Stomach smooth muscle (tissue), 2 donors: ENCODE measurements around the gene ADAMTS13.
"Not testable (repeated sequence)": the region's sequence is repeated elsewhere in the genome, so short reads cannot be mapped to it uniquely, and the experiment has no call there.

Experiments
- H3K27ac ChIP-seq: one replicate; pipeline ENCODE4 v1.7.0; 2013; ENCODE audit warnings: mild to moderate bottlenecking, low read length, inconsistent platforms
- H3K27me3 ChIP-seq, 2 donors: one replicate each; pipeline ENCODE4 v1.7.0; 2013; ENCODE audit warnings: low read length in 2 of 2; ENCODE audit not compliant: insufficient read depth in 2 of 2, control insufficient read depth in 1 of 2
- H3K36me3 ChIP-seq, 2 donors: one replicate each; pipeline ENCODE4 v1.7.0; 2013; ENCODE audit warnings: low read length in 2 of 2; ENCODE audit not compliant: control insufficient read depth in 2 of 2, insufficient read depth in 2 of 2
- H3K4me1 ChIP-seq: one replicate; pipeline ENCODE4 v1.7.0; 2013; ENCODE audit warnings: low read length; ENCODE audit not compliant: control insufficient read depth, insufficient read depth
- H3K4me3 ChIP-seq, 2 donors: one replicate each; pipeline ENCODE4 v1.7.0; 2013; ENCODE audit warnings: low read length in 2 of 2
- H3K9ac ChIP-seq, 2 donors: one replicate each; pipeline ENCODE4 v1.7.0; 2013; ENCODE audit warnings: low read length in 2 of 2, mild to moderate bottlenecking in 1 of 2
- H3K9me3 ChIP-seq, 2 donors: one replicate each; pipeline ENCODE4 v1.7.0; 2013; ENCODE audit warnings: low read length in 2 of 2; ENCODE audit not compliant: control insufficient read depth in 2 of 2
- donor health status: healthy.
- donor health status: Pancreatic carcinoma.

Gene ADAMTS13

DNA sequence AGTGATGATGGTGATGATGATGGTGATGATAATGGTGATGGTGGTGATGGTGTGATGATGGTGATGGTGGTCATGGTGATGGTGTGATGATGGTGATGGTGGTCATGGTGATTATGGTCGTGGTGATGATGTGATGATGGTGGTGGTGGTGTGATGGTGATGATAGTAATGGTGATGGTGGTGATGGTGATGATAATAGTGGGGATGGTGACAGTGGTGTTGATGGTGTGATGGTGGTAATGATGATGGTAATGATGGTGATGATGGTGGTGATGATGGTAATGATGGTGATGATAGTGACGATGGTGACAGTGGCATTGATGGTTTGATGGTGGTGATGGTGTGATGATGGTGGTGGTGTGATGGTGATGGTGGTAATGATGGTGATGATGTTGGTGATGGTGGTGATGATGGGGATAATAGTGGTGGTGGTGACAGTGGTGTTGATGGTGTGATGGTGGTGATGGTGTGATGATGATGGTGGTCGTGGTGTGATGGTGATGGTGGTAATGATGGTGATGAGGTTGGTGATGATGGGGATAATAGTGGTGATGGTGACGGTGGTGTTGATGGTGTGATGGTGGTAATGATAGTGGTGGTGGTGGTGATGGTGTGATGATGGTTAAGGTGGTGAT, 39.5 kb upstream of the ADAMTS13 start:
- H3K27ac ChIP-seq, result no peak overlapping the region
- H3K9ac ChIP-seq, result no peak overlapping the region
- no peaks in the 10 kb centered on the region for H3K27me3 ChIP-seq
- no peaks in the 10 kb centered on the region for H3K36me3 ChIP-seq
- H3K4me3 ChIP-seq, result no peak overlapping the region
- H3K4me1 ChIP-seq, result no peaks in the 10 kb centered on the region
- H3K9me3 ChIP-seq, result peaks cover 0 to 4% of the 10 kb centered on the region in 2 donors

- no peaks in the 10 kb centered on the region for H3K27me3 ChIP-seq
- H3K36me3 ChIP-seq, result no peaks in the 10 kb centered on the region
- no peak overlapping the region for H3K27ac ChIP-seq
- no peak overlapping the region for H3K9ac ChIP-seq
- no peaks in the 10 kb centered on the region for H3K4me1 ChIP-seq
- no peak overlapping the region for H3K4me3 ChIP-seq
- H3K9me3 ChIP-seq, result no peaks in the 10 kb centered on the region
These were observed 38.7 kb upstream of the ADAMTS13 start for GRCh38 chr9:133383438-133383837.

- Histone ChIP-seq H3K4me3 (no peak overlapping the region), H3K36me3 (no peaks in the 10 kb centered on the region)
These were observed 37.3 kb upstream of the ADAMTS13 start for GRCh38 chr9:133384736-133385321.

GRCh38 chr9:133385452-133385851, 36.7 kb upstream of the ADAMTS13 start:
- Histone ChIP-seq H3K4me1 (no peaks in the 10 kb centered on the region), H3K9ac (no peak overlapping the region), H3K27me3 (peaks cover 7 to 10% of the 10 kb centered on the region in 2 donors), H3K4me3 (no peak overlapping the region), H3K36me3 (no peaks in the 10 kb centered on the region), H3K27ac (no peak overlapping the region), H3K9me3 (no peaks in the 10 kb centered on the region)

More at GRCh38 chr9:133384736-133385321, 37.3 kb upstream of the ADAMTS13 start:
- Histone ChIP-seq H3K9ac (no peak overlapping the region), H3K27ac (no peak overlapping the region), H3K27me3 (peaks cover 2 to 9% of the 10 kb centered on the region in 2 donors), H3K9me3 (no peaks in the 10 kb centered on the region), H3K4me1 (no peaks in the 10 kb centered on the region)

GRCh38 chr9:133386338-133386737, 35.8 kb upstream of the ADAMTS13 start:
- Histone ChIP-seq H3K27ac (no peak overlapping the region), H3K4me3 (no peak overlapping the region), H3K9ac (no peak overlapping the region), H3K27me3 (peaks cover 10 to 14% of the 10 kb centered on the region in 2 donors), H3K9me3 (no peaks in the 10 kb centered on the region), H3K4me1 (no peaks in the 10 kb centered on the region), H3K36me3 (no peaks in the 10 kb centered on the region)

DNA sequence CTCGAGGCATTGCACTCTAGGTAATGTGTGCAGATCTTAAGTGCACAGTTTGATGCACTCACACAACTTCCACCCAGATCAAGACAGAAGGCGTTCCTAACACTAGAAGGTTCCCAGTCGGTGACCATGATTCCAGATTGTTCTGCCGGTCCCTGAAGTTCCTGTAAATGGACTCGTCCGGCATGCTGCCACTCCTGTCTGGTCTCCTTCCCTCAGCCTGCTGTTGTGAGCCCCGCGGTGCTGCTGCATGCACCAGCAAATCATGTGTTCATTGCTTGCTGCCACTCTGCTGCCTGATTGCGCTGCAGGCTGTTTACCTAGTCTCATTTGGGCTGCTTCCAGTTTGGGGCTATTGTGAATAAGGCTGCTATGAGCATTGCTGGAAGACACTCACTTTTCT, 34.5 kb upstream of the ADAMTS13 start:
- H3K36me3 ChIP-seq, result no peaks in the 10 kb centered on the region
- no peak overlapping the region for H3K27ac ChIP-seq
- no peak overlapping the region for H3K4me3 ChIP-seq
- peaks cover 10 to 14% of the 10 kb centered on the region in 2 donors for H3K27me3 ChIP-seq
- no peaks in the 10 kb centered on the region for H3K9me3 ChIP-seq
- H3K4me1 ChIP-seq, result no peaks in the 10 kb centered on the region
- no peak overlapping the region for H3K9ac ChIP-seq

GRCh38 chr9:133389025-133389557, 33.1 kb upstream of the ADAMTS13 start:
- Histone ChIP-seq H3K4me1 (no peaks in the 10 kb centered on the region), H3K36me3 (no peaks in the 10 kb centered on the region), H3K9me3 (no peaks in the 10 kb centered on the region), H3K4me3 (no peak overlapping the region), H3K27ac (no peak overlapping the region), H3K27me3 (peaks cover 14 to 15% of the 10 kb centered on the region in 2 donors), H3K9ac (no peak overlapping the region)

DNA sequence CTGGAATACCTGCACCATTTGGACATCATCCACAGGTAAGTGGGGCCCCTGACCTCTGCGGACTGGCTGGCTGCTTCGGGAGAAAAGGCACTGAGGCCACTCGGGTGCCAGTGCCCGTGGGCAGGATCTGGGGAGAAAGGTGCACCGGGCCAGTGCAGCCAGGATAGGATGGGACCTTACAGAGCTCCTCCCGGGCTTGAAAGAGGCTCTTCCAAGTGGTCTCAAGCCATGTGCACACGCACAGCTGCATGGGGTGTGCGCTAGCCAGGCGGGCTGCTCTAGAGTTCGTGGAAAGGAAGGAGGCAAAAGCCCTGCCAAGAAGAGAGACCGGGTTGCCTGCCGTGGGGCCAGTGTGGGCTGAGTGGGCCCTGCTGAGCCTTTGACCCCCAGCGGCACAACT, 32.6 kb upstream of the ADAMTS13 start:
- H3K4me3 ChIP-seq, result no peak overlapping the region
- no peaks in the 10 kb centered on the region for H3K9me3 ChIP-seq
- no peaks in the 10 kb centered on the region for H3K4me1 ChIP-seq
- no peak overlapping the region for H3K9ac ChIP-seq
- H3K36me3 ChIP-seq, result no peaks in the 10 kb centered on the region
- peaks cover 14 to 16% of the 10 kb centered on the region in 2 donors for H3K27me3 ChIP-seq
- H3K27ac ChIP-seq, result no peak overlapping the region

GRCh38 chr9:133390713-133391112, 31.5 kb upstream of the ADAMTS13 start:
- Histone ChIP-seq H3K9ac (no peak overlapping the region), H3K27ac (no peak overlapping the region), H3K9me3 (no peaks in the 10 kb centered on the region), H3K4me3 (no peak overlapping the region), H3K27me3 (peaks cover 14 to 18% of the 10 kb centered on the region in 2 donors), H3K36me3 (no peaks in the 10 kb centered on the region), H3K4me1 (no peaks in the 10 kb centered on the region)

DNA sequence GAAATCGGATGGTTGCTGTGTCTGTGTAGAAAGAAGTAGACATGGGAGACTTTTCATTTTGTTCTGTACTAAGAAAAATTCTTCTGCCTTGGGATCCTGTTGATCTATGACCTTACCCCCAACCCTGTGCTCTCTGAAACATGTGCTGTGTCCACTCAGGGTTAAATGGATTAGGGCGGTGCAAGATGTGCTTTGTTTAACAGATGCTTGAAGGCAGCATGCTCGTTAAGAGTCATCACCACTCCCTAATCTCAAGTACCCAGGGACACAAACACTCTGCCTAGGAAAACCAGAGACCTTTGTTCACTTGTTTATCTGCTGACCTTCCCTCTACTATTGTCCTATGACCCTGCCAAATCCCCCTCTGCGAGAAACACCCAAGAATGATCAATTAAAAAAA, 30.7 kb upstream of the ADAMTS13 start:
- H3K9me3 ChIP-seq, result not testable (repeated sequence)

DNA sequence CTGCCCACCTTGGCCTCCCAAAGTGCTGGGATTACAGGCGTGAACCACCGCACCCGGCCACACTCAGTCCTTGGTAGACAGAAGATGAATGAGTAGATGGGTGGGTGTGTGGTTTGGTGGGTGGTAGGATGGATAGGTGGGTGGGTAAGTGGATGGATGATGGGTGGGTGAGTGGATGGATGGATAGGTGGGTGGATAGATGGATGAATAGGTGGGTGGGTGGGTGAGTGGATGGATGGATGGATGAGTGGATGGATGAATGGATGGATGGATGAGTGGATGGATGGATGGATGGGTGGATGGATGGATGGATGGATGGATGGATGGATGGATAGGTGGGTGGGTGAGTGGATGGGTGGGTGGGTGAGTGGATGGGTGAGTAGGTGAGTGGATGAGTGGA, 29.9 kb upstream of the ADAMTS13 start:
- not testable (repeated sequence) for H3K27ac ChIP-seq, H3K4me3 ChIP-seq, H3K9ac ChIP-seq, H3K4me1 ChIP-seq, H3K36me3 ChIP-seq, H3K9me3 ChIP-seq
- peaks cover 14 to 18% of the 10 kb centered on the region in 2 donors for H3K27me3 ChIP-seq

More for the DNA sequence above, 30.7 kb upstream of the ADAMTS13 start:
- H3K9ac ChIP-seq, H3K27ac ChIP-seq, H3K4me1 ChIP-seq, H3K4me3 ChIP-seq, H3K36me3 ChIP-seq: not testable (repeated sequence)
- H3K27me3 ChIP-seq, result peaks cover 14 to 18% of the 10 kb centered on the region in 2 donors
